Ovary (tissue), 9 donors: ENCODE data around the gene CALML4. TPM values are rescaled to one million over a fixed set of nuclear protein-coding genes. Genes with fewer than 3 reads are reported as not detected.
A peak's percentile ranks its signal among the peaks of the same experiment; 100 is the strongest.

Experiments
- DNase-seq, 5 donors: peaks; one replicate each; pipeline ENCODE4 v3.0.0-alpha.2; 2019 to 2020
- H3K27ac ChIP-seq, 2 donors: fragments of 200-600 bp; one replicate each; pipeline versions ENCODE4 v1.5.1 to v1.8.0; 2019 to 2022
- H3K27me3 ChIP-seq: fragments of 200-600 bp; one replicate; pipeline ENCODE4 v1.8.0; 2022
- H3K36me3 ChIP-seq: fragments of 200-600 bp; sonication (generic); one replicate; pipeline ENCODE4 v1.5.1; 2019
- H3K4me1 ChIP-seq: one replicate; pipeline ENCODE4 v1.8.1; 2013; ENCODE audit warnings: mild to moderate bottlenecking, moderate library complexity; ENCODE audit not compliant: insufficient read depth
- H3K4me3 ChIP-seq: fragments of 200-600 bp; sonication (generic); one replicate; pipeline ENCODE4 v1.5.1; 2017
- H3K9me3 ChIP-seq, 2 donors: fragments of 200-600 bp in 1 of 2; sonication (generic) in 1 of 2; one replicate each; pipeline versions ENCODE4 v1.5.1 to v1.8.1; 2013 to 2019; ENCODE audit warnings: mild to moderate bottlenecking in 1 of 2, moderate library complexity in 1 of 2
- CTCF ChIP-seq, 3 donors: fragments of 450-650 bp in 2 of 3; fragments of 200-600 bp in 1 of 3; IDR thresholded peaks; one replicate each; pipeline versions ENCODE4 v1.5.1 to v1.8.0; 2016 to 2022; ENCODE audit warnings: antibody characterized with exemption in 3 of 3, mild to moderate bottlenecking in 1 of 3
- EP300 ChIP-seq: sonication (generic); formaldehyde crosslinking; IDR thresholded peaks from one replicate; pipeline ENCODE4 v1.6.1; 2017; ENCODE audit warnings: antibody characterized with exemption
- POLR2A ChIP-seq: fragments of 450-650 bp; IDR thresholded peaks from one replicate; pipeline ENCODE4 v1.6.1; 2017; ENCODE audit warnings: antibody characterized with exemption, mild to moderate bottlenecking, moderate library complexity
- WGBS, 3 donors: extraction: QIAGEN DNeasy Blood & Tissue Kit in 1 of 3; methylation state at CpG; one replicate each; pipeline versions ENCODE4 v1.1.5 to v1.1.7; 2013 to 2017; 5-methylcytosine and 5-hydroxymethylcytosine counted together
- intact Hi-C, 4 donors: fragments of 100-400 bp; cut with DNase I; formaldehyde crosslinking; loops; one replicate each; pipeline versions ENCODE4 v1.11.0 to v1.15.1; 2022 to 2023
- polyA plus RNA-seq, 2 donors: library from polyadenylated mRNA; stranded (reverse); fragments of 200-250 nt in 1 of 2; fragments of 350-450 nt in 1 of 2; fragmentation: Illumina TruSeq in 1 of 2; extraction: RNeasy Lipid Tissue Mini Kit (QIAGEN cat#74804) in 1 of 2; gene quantifications; one replicate each; pipeline ENCODE4 v1.2.3, GENCODE V29; 2013 to 2014
- total RNA-seq, 7 donors: library from RNA; depleted of rRNA in 2 of 7; stranded (reverse); fragments of >200 nt in 2 of 7; fragmentation: NEBNext Ultra II Directional in 3 of 7; extraction: Animal tissue kit (Norgen Biotek cat#: 25700) in 3 of 7; gene quantifications; one replicate each; pipeline versions ENCODE4 v1.1.0 to v1.2.4, GENCODE V29; 2016 to 2023
- donor health status: DM: no; HTN: no; CAD: no; lungs with moderate emphysema.
- donor health status: DM: no; HTN: no; CAD: no.
- donor health status: Bipolar disorder and iron deficiency.
- donor health status: DM: yes; HTN: yes; CAD: no.
- donor health status: DM: no; HTN: no; CAD: no.
- donor health status: DM: yes; HTN: yes; CAD: no.

The CALML4 gene
- total and polyA plus RNA-seq, 9 donors: 2.5 to 9.5 (median 3.2) TPM

GRCh38 chr15:68210821-68211655, 5.9 kb upstream of the CALML4 start:
- no peak overlapping the region for H3K27ac ChIP-seq
- intact Hi-C loops: loop anchor here in 2 of 4 donors (1.0 to 10.0 kb wide), 3 partner anchors 156 to 349 kb away; partner anchors contain the start of gene PIAS1 (in 1 of the 2)

GRCh38 chr15:68210409-68210756, 5.3 kb upstream of the CALML4 start:
- TF ChIP-seq EP300 (no peak), POLR2A (no peak), CTCF (IDR thresholded peaks at IDR 0.05) (no peak)
- peak overlapping the region; percentile 18 for H3K4me3 ChIP-seq
- H3K4me1 ChIP-seq: peaks cover 1% of the 10 kb centered on the region
- H3K27ac ChIP-seq: no peak overlapping the region
- H3K36me3 ChIP-seq: no peaks in the 10 kb centered on the region
- DNase-seq: no peak
- no peaks in the 10 kb centered on the region for H3K9me3 ChIP-seq
- intact Hi-C loops: loop anchor here in 2 of 4 donors (1.0 to 10.0 kb wide), 3 partner anchors 156 to 348 kb away; partner anchors contain the start of gene PIAS1 (in 1 of the 2)
- no peaks in the 10 kb centered on the region for H3K27me3 ChIP-seq
- WGBS, 3 donors: 60 to 75% (median 65%) methylated on average over 7 to 9 of the region's 9 CpGs

More at GRCh38 chr15:68210821-68211655, 5.9 kb upstream of the CALML4 start:
- Histone ChIP-seq H3K9me3 (no peaks in the 10 kb centered on the region), H3K4me1 (no peaks in the 10 kb centered on the region), H3K4me3 (peak overlapping the region; percentile 18), H3K36me3 (no peaks in the 10 kb centered on the region), H3K27me3 (no peaks in the 10 kb centered on the region)
- no peak for TF ChIP-seq POLR2A
- peak; percentile 57 to 92 (median 87) for TF ChIP-seq CTCF (IDR thresholded peaks at IDR 0.05)
- WGBS, 3 donors: 32 to 44% (median 34%) methylated on average over 19 to 23 of the region's 23 CpGs
- peak; percentile 72 to 86 (median 80) for DNase-seq

- H3K4me3 ChIP-seq: no peak overlapping the region
- H3K27ac ChIP-seq: no peak overlapping the region
- H3K27me3 ChIP-seq: no peaks in the 10 kb centered on the region
- H3K4me1 ChIP-seq: peaks cover 6% of the 10 kb centered on the region
- TF ChIP-seq POLR2A (no peak), EP300 (no peak), CTCF (IDR thresholded peaks at IDR 0.05) (no peak)
- WGBS, 3 donors: 85 to 90% (median 86%) methylated on average over 13 of the region's 13 CpGs
- intact Hi-C loops: loop anchor here in 2 of 4 donors (1.0 to 10.0 kb wide), 3 partner anchors 155 to 348 kb away; partner anchors contain the start of gene PIAS1 (in 1 of the 2)
- H3K36me3 ChIP-seq: no peaks in the 10 kb centered on the region
- no peaks in the 10 kb centered on the region for H3K9me3 ChIP-seq
- no peak for DNase-seq
Observed at GRCh38 chr15:68209735-68210408, 4.7 kb upstream of the CALML4 start.

- H3K9me3 ChIP-seq: no peaks in the 10 kb centered on the region
- no peaks in the 10 kb centered on the region for H3K27me3 ChIP-seq
- intact Hi-C loops: no loop called here
- peaks cover 9% of the 10 kb centered on the region for H3K4me1 ChIP-seq
- no peak for DNase-seq
- 90 to 94% (median 91%) methylated on average over 7 of the region's 7 CpGs for WGBS, 3 donors
- no peak overlapping the region for H3K27ac ChIP-seq
- no peak for TF ChIP-seq CTCF (IDR thresholded peaks at IDR 0.05)
- TF ChIP-seq POLR2A: no peak
- no peak for TF ChIP-seq EP300
- no peak overlapping the region for H3K4me3 ChIP-seq
- no peaks in the 10 kb centered on the region for H3K36me3 ChIP-seq
Observed at GRCh38 chr15:68209272-68209671, 4.1 kb upstream of the CALML4 start.
